SW 1271 (cell line): ENCODE results near the gene S100PBP.
A peak's percentile ranks its signal among the peaks of the same experiment; 100 is the strongest.

Experiments
- DNase-seq, 2 experiments: peaks; one replicate each; lab custom pipeline; 2025; lab: John Stamatoyannopoulos, UW

Gene S100PBP

GRCh38 chr1:32817159-32817814, at the start of gene S100PBP, which contains the start of gene YARS1:
S100PBP (plus strand) TSS chr1:32817653; CDS start chr1:32826100, 8,447 bp downstream.
YARS1 (minus strand) TSS chr1:32817358; CDS start chr1:32817244, 114 bp downstream.
- peak; percentile 81 to 95 for DNase-seq

- DNase-seq: no peak
Observed at GRCh38 chr1:32768110-32768850, 49.2 kb upstream of the S100PBP start.

GRCh38 chr1:32769524-32770220, 47.8 kb upstream of the S100PBP start:
- DNase-seq: no peak

- no peak for DNase-seq
Observed at GRCh38 chr1:32770221-32770731, 47.2 kb upstream of the S100PBP start.

- DNase-seq: no peak
Observed at GRCh38 chr1:32770741-32771548, 46.5 kb upstream of the S100PBP start.

- no peak for DNase-seq
Observed at GRCh38 chr1:32771561-32772280, 45.7 kb upstream of the S100PBP start.

- no peak for DNase-seq
Observed at GRCh38 chr1:32772281-32773017, 45.0 kb upstream of the S100PBP start.

GRCh38 chr1:32773018-32773763, 44.3 kb upstream of the S100PBP start:
- peak in 1 of 2 experiments; percentile 55 for DNase-seq

GRCh38 chr1:32773764-32774463, 43.5 kb upstream of the S100PBP start:
- DNase-seq: no peak

GRCh38 chr1:32774464-32774808, 43.0 kb upstream of the S100PBP start:
- DNase-seq: no peak

GRCh38 chr1:32774950-32775634, 42.4 kb upstream of the S100PBP start:
- peak in 1 of 2 experiments; percentile 26 for DNase-seq

GRCh38 chr1:32775640-32776337, 41.7 kb upstream of the S100PBP start:
- DNase-seq: no peak

GRCh38 chr1:32779242-32779641, 38.2 kb upstream of the S100PBP start:
- no peak for DNase-seq

- no peak for DNase-seq
Observed at GRCh38 chr1:32780005-32780404, 37.4 kb upstream of the S100PBP start.

GRCh38 chr1:32780628-32781234, 36.7 kb upstream of the S100PBP start:
- peak; percentile 33 to 69 for DNase-seq

GRCh38 chr1:32782086-32782485, 35.4 kb upstream of the S100PBP start:
- DNase-seq: no peak

GRCh38 chr1:32783851-32784250, 33.6 kb upstream of the S100PBP start:
- DNase-seq: no peak
